Stomach (tissue), 4 donors: ENCODE measurements around the gene EGFR.

ENCODE experiments used
- POLR2A ChIP-seq, 4 donors: fragments of 450-650 bp; IDR thresholded peaks; one replicate each; pipeline ENCODE4 v1.6.1; 2016; ENCODE audit warnings: antibody characterized with exemption in 4 of 4, control low read depth in 2 of 4, mild to moderate bottlenecking in 1 of 4, moderate library complexity in 1 of 4
- POLR2AphosphoS5 ChIP-seq, 3 donors: sonication (generic); formaldehyde crosslinking; IDR thresholded peaks; one replicate each; pipeline ENCODE4 v1.6.1; 2016; ENCODE audit warnings: antibody characterized with exemption in 3 of 3
- TF ChIP-seq, protein P1 (sequence below), 7 experiments: fragments of 450-650 bp in 4 of 7; fragments of 200-600 bp in 3 of 7; sonication (generic) in 3 of 7; IDR thresholded peaks; one replicate each; pipeline ENCODE4 v1.5.1; 2016 to 2019; ENCODE audit warnings: antibody characterized with exemption in 7 of 7, control low read depth in 2 of 7, mild to moderate bottlenecking in 1 of 7

DNA sequence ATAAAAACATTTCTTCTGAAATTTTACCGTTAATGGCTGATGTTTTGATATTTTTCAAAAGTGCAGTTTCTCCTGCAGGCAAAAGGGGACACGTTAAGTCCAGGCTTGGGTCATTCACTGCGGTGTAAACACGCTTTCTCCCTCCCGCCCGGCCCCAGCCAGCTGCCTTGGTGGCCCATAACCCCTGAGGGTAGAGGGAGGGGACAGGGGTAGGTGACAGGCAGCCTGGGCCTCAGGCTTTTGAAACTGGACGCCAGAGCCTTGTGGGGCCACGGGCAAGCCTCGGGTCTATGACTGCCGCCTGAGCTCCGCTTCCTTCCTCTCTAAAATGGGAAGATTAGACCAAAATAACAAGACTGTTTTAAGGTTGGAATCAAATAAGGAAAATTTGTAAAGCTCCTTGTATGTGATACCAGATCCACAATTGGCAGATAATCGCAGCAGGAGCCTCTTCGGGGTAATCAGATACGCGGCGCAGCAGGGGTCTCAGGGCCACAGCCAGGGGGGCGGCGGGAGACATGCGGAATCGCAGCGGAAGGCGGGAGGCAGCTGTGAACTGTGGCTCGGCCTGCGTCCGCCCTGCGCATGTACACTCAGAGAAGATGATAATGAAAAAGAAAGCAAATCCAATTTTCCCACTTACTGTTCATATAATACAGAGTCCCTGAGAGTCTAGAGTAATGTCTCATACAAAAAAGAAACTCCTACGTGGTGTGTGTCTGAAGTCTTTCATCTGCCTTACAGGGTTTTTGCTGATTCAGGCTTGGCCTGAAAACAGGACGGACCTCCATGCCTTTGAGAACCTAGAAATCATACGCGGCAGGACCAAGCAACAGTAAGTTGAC is 138.3 kb downstream of the EGFR start:
- TF ChIP-seq POLR2A (IDR thresholded peaks at IDR 0.05) (no peak), POLR2AphosphoS5 (IDR thresholded peaks at IDR 0.05) (no peak)
- TF ChIP-seq, protein P1, sequence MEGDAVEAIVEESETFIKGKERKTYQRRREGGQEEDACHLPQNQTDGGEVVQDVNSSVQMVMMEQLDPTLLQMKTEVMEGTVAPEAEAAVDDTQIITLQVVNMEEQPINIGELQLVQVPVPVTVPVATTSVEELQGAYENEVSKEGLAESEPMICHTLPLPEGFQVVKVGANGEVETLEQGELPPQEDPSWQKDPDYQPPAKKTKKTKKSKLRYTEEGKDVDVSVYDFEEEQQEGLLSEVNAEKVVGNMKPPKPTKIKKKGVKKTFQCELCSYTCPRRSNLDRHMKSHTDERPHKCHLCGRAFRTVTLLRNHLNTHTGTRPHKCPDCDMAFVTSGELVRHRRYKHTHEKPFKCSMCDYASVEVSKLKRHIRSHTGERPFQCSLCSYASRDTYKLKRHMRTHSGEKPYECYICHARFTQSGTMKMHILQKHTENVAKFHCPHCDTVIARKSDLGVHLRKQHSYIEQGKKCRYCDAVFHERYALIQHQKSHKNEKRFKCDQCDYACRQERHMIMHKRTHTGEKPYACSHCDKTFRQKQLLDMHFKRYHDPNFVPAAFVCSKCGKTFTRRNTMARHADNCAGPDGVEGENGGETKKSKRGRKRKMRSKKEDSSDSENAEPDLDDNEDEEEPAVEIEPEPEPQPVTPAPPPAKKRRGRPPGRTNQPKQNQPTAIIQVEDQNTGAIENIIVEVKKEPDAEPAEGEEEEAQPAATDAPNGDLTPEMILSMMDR (IDR thresholded peaks at IDR 0.05) = no peak
